Activated CD8-positive, alpha-beta memory T cell treated with anti-CD3 and anti-CD28 coated beads, Interleukin-2, amount 10 ng/mL, durations not matched to agents 7 days and 5 days (primary cell): ENCODE measurements around the gene MNT. TPM values are rescaled to one million over a fixed set of nuclear protein-coding genes. Genes with fewer than 3 reads are reported as not detected.

Source experiments
- ATAC-seq: fragments of 150-1000 bp; cut with Tn5 transposase; one replicate; pipeline ENCODE4 v1.10.0; 2021; ENCODE audit warnings: moderate library complexity
- CTCF ChIA-PET: fragments of 350-600 bp; sonication (Branson Sonifier 250); formaldehyde crosslinking; loops from one replicate; lab custom pipeline; 2021; ENCODE audit warnings: antibody characterized with exemption; lab: Charles Lee
- DNase-seq: peaks from one replicate; pipeline ENCODE4 v3.0.0-alpha.2; 2020
- H3K27ac Mint-ChIP-seq: one replicate; pipeline ENCODE4 v1.8.0; 2021; ENCODE audit warnings: mild to moderate bottlenecking, mixed read lengths
- H3K27me3 Mint-ChIP-seq: one replicate; pipeline ENCODE4 v1.8.0; 2021; ENCODE audit warnings: mixed read lengths
- H3K36me3 Mint-ChIP-seq: one replicate; pipeline ENCODE4 v1.8.0; 2021; ENCODE audit warnings: mild to moderate bottlenecking, mixed read lengths
- H3K4me1 Mint-ChIP-seq: one replicate; pipeline ENCODE4 v1.8.0; 2021; ENCODE audit warnings: mixed read lengths
- H3K4me3 Mint-ChIP-seq: one replicate; pipeline ENCODE4 v1.8.0; 2021; ENCODE audit warnings: mild to moderate bottlenecking, moderate library complexity, mixed read lengths
- H3K9me3 Mint-ChIP-seq: one replicate; pipeline ENCODE4 v1.8.0; 2022; ENCODE audit warnings: low read depth, mixed read lengths
- total RNA-seq, 2 experiments: library from RNA; stranded (reverse); gene quantifications; one replicate each; pipeline ENCODE4 v1.2.3, GENCODE V29; 2021

Gene MNT
- total RNA-seq, 2 experiments from 2014 or later: 26.0 to 31.9 TPM

DNA sequence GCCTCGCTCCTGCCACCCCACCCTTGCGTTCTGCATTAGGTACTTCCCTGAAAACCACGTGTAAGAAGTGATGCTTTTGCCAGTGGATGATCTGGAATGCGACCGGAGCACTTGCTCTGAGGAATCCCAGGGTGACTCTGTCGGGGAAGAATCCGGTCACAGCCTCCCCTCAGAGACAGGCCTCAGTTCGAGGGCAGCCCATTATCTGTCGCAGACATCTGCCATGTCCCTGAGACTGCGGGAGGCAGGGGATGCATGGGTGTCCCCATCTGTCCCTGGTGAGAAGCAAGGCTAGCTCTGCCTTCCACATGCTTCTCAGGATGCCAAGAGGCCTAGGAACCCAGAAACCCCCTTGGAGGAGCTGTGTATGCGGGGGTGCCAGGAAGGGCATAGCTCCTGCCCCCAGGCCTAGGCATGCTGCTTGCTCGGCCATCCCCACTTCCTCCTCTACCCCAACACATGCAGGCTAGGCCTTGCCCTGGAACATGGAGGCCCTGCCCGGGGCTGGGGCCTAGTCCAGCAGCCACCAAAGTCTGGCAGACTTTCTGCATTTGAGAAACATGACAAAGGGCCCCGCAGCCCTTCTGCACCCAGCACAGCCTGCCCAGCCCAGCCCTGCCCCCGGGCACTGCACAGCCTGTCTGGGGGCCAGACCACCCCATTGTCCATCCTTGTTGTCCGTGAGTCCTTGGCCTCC is 20.5 kb downstream of the MNT start:
- H3K27me3 Mint-ChIP-seq: no peaks in the 10 kb centered on the region
- CTCF ChIA-PET: interaction anchor here (1.0 to 9.5 kb wide), 4 partner anchors 22 to 37 kb away, joined by 3 to 323 read pairs (median 71); partner anchors contain the start of gene MNT
- no peaks in the 10 kb centered on the region for H3K9me3 Mint-ChIP-seq
- no peak overlapping the region for H3K4me3 Mint-ChIP-seq
- no peak for ATAC-seq
- no peak for DNase-seq
- no peaks in the 10 kb centered on the region for H3K36me3 Mint-ChIP-seq
- no peak overlapping the region for H3K27ac Mint-ChIP-seq
- peaks cover 4% of the 10 kb centered on the region for H3K4me1 Mint-ChIP-seq

DNA sequence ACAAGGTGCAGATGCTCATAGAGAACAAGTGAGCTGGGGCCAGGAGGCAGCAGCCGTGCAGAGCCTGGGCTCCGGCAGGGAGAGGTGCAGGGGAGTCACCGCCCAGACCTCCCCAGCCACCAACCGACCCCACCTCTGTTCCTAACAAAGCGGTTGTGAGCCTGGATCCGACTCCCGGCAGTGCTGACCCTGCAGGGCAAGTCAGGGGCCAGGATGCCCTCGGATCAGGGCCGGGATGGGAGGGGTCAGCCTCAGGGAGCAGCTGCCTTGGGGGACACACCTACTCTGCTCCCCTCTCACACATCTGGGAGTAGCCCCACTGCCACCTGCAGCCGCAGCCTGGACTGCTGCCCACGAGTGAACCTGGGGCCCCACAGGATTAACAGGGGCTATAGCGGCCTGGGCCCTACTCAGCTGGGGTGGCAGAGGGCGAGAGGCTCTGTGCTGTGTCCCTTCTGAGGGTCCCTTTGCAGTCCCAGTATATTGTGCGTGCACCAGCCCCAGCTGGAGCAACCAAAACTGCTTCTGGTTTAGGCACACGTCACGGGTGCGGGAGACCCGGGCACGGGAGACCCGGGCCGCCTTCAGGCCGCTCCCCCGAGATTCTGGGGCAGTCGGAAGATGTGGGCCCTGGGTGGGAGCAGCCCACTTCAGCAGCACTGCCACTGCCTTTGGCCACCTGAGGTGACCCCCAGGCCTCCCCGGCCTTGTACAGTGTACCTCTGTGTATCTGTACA is 21.2 kb downstream of the MNT start:
- H3K4me3 Mint-ChIP-seq: no peak overlapping the region
- DNase-seq (no peak), ATAC-seq (no peak)
- CTCF ChIA-PET: interaction anchor here (4.3 to 9.5 kb wide), 3 partner anchors 23 to 38 kb away, joined by 48 to 323 read pairs (median 94); partner anchors contain the start of gene MNT
- no peak overlapping the region for H3K27ac Mint-ChIP-seq
- H3K9me3 Mint-ChIP-seq: no peaks in the 10 kb centered on the region
- no peaks in the 10 kb centered on the region for H3K36me3 Mint-ChIP-seq
- no peaks in the 10 kb centered on the region for H3K27me3 Mint-ChIP-seq
- peaks cover 4% of the 10 kb centered on the region for H3K4me1 Mint-ChIP-seq

DNA sequence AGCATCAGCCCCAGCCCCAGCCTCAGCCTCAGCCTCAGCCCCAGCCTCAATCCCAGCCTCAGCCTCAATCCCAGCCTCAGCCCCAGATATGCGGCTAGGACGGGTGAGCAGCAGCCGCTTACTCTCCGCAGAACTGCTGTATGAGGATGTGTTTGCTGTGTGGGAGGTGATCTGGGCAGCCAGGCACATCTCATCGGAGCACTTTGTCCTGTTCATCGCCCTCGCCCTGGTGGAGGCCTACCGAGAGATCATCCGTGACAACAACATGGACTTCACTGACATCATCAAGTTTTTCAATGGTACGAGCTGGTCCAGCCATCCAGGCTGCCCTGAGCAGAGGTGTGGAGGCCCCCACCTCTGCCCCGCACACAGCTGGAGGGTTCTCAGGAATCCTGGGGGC is 22.0 kb downstream of the MNT start:
- no peak overlapping the region for H3K27ac Mint-ChIP-seq
- peaks cover 4% of the 10 kb centered on the region for H3K4me1 Mint-ChIP-seq
- CTCF ChIA-PET: interaction anchor here (9.5 kb wide), 1 partner anchor 38 kb away, joined by 323 read pairs; no protein-coding TSS in a partner anchor
- ATAC-seq (no peak), DNase-seq (no peak)
- no peaks in the 10 kb centered on the region for H3K9me3 Mint-ChIP-seq
- H3K4me3 Mint-ChIP-seq: no peak overlapping the region
- H3K36me3 Mint-ChIP-seq: no peaks in the 10 kb centered on the region
- no peaks in the 10 kb centered on the region for H3K27me3 Mint-ChIP-seq

DNA sequence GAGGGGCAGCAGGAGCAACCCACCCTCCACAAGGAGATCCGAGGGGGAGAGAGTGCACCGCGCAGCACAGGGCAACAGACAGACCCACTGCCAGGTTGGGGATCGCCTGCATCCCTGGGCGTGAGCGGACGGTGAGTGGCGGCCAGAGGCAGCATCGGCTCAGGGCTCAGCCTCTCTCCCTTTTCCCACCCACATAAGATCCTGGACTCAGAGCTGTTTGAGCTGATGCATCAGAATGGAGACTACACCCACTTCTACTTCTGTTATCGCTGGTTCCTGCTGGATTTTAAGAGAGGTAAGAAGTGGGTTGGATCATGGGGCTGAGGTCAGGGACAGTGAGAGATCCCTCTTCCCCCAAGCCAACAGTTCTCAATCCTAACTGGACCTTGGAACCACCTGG is 23.2 kb downstream of the MNT start:
- Mint-ChIP-seq H3K4me1 (peaks cover under 1% of the 10 kb centered on the region), H3K36me3 (no peaks in the 10 kb centered on the region), H3K27me3 (no peaks in the 10 kb centered on the region), H3K27ac (no peak overlapping the region), H3K9me3 (no peaks in the 10 kb centered on the region), H3K4me3 (no peak overlapping the region)
- DNase-seq (no peak), ATAC-seq (no peak)
- CTCF ChIA-PET: interaction anchor here (9.5 kb wide), 1 partner anchor 40 kb away, joined by 323 read pairs; no protein-coding TSS in a partner anchor

DNA sequence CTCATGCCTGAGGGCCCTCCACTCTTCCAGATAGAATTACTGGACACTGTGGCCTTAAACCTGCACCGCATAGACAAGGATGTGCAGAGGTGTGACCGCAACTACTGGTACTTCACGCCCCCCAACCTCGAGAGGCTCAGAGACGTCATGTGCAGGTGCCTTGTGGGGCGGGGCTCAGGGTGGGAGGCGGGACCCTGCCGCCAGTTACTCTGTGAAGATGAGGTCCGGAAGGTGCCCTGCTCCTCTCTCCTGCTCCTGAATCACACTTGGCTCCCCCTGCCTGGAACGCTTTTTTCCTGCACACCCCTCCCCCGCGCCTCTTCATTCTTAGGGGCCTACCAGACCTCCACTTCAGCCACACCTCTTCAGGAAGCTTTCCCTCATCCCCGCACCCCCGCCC is 24.8 kb downstream of the MNT start:
- Mint-ChIP-seq H3K27me3 (no peaks in the 10 kb centered on the region), H3K36me3 (no peaks in the 10 kb centered on the region), H3K4me3 (no peak overlapping the region), H3K27ac (no peak overlapping the region), H3K9me3 (no peaks in the 10 kb centered on the region), H3K4me1 (no peaks in the 10 kb centered on the region)
- no peak for ATAC-seq
- no peak for DNase-seq
- CTCF ChIA-PET: no interaction called here

DNA sequence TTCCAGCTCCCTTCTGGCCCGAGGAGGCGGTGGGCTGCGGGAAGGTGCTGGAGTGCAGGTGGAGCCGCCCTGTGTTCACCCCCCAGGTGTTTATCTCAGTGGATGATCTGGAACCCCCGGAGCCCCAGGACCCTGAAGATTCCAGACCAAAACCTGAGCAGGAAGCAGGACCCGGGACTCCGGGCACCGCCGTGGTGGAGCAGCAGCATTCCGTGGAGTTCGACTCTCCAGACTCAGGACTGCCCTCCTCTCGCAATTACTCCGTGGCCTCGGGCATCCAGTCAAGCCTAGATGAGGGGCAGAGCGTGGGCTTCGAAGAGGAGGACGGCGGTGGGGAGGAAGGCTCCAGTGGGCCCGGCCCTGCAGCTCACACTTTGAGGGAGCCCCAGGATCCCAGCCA is 25.5 kb downstream of the MNT start:
- CTCF ChIA-PET: interaction anchor here (1.3 kb wide), 1 partner anchor 41 kb away, joined by 3 read pairs; no protein-coding TSS in a partner anchor
- DNase-seq (no peak), ATAC-seq (no peak)
- no peaks in the 10 kb centered on the region for H3K36me3 Mint-ChIP-seq
- no peak overlapping the region for H3K4me3 Mint-ChIP-seq
- no peak overlapping the region for H3K27ac Mint-ChIP-seq
- H3K27me3 Mint-ChIP-seq: no peaks in the 10 kb centered on the region
- no peaks in the 10 kb centered on the region for H3K9me3 Mint-ChIP-seq
- no peaks in the 10 kb centered on the region for H3K4me1 Mint-ChIP-seq

DNA sequence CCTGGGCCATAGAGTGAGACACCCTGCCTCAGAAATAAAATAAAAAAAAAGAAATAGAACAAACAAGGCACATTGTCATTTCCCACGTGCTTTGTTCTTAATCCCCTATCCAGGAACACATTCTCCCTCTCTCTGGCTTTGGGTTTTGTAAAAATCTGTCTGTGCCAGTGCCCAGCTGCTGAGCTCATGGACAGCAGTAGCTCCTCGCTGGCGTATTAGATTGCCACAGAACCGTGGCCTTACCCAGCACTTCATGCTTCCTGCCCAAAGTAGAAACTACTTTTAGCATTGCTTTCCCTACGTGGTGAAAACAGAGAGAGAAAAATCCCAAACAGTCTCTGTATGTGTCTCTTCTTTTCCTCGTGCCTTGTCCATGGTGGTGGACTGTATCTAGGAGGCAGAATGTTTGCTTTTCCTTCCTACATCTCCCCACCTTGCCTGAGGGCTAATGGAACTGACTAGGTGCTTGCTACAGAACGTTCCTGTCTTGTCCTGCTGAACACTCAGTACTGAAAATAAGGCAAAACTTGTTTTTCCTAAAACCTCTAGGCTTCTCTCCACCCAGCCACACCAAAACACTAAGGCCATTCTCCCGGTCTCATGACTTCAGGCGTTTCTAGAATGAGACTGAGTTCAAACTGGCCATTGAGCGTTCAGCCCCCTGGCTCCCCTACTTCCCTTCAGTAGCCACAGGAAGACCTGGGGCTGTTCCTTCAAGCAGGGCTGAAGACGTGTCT is 26.1 kb downstream of the MNT start:
- ATAC-seq: no peak
- H3K36me3 Mint-ChIP-seq: no peaks in the 10 kb centered on the region
- DNase-seq: no peak
- H3K27me3 Mint-ChIP-seq: no peaks in the 10 kb centered on the region
- no peak overlapping the region for H3K27ac Mint-ChIP-seq
- CTCF ChIA-PET: interaction anchor here (1.3 to 2.1 kb wide), 2 partner anchors 8 to 42 kb away, joined by 3 to 6 read pairs; no protein-coding TSS in a partner anchor
- no peaks in the 10 kb centered on the region for H3K4me1 Mint-ChIP-seq
- H3K4me3 Mint-ChIP-seq: no peak overlapping the region
- no peaks in the 10 kb centered on the region for H3K9me3 Mint-ChIP-seq

DNA sequence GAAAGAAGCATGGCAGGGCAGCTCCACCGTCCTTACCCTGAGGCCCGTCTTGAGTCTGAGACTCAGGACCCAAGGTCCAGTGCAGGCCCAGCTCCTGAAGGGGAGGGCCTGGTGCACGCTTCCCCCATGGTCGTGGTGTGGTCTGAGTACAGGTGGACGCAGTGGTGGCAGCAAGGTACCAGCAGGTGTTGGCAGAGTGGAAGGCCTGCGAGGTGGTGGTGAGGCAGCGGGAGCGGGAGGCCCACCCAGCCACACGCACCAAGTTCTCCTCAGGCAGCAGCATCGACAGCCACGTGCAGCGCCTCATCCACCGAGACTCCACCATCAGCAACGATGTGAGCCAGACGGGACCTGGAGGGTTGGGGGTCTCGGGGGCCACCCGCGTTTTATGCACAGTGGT is 27.7 kb downstream of the MNT start:
- no peaks in the 10 kb centered on the region for H3K36me3 Mint-ChIP-seq

DNA sequence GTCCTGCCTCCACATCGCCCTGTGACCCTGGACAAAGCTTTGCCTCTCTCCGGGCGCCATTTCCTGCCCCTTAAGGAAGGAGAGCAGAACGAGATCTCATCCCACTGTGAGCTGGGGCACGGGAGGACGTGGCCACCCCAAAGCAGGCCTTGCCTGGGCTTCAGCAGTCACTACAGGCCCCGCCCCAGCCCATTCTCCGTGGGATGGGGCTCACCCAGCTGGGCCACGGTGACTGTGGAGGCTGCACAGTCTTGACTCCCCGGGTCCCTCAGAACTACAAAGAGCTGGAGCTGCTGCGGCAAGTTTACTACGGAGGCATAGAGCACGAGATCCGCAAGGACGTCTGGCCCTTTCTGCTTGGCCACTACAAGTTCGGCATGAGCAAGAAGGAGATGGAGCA is 28.2 kb downstream of the MNT start:
- H3K9me3 Mint-ChIP-seq: no peaks in the 10 kb centered on the region
- no peak for ATAC-seq
- H3K27ac Mint-ChIP-seq: no peak overlapping the region
- CTCF ChIA-PET: interaction anchor here (1.0 to 2.1 kb wide), 2 partner anchors 10 to 43 kb away, joined by 4 to 6 read pairs; no protein-coding TSS in a partner anchor
- no peaks in the 10 kb centered on the region for H3K27me3 Mint-ChIP-seq
- H3K4me3 Mint-ChIP-seq: no peak overlapping the region
- no peaks in the 10 kb centered on the region for H3K4me1 Mint-ChIP-seq
- no peak for DNase-seq
- H3K36me3 Mint-ChIP-seq: no peaks in the 10 kb centered on the region

More for the DNA sequence above, 27.7 kb downstream of the MNT start:
- CTCF ChIA-PET: interaction anchor here (1.0 to 2.1 kb wide), 2 partner anchors 9 to 43 kb away, joined by 4 to 6 read pairs; no protein-coding TSS in a partner anchor
- Mint-ChIP-seq H3K4me3 (no peak overlapping the region), H3K9me3 (no peaks in the 10 kb centered on the region), H3K27me3 (no peaks in the 10 kb centered on the region), H3K27ac (no peak overlapping the region), H3K4me1 (no peaks in the 10 kb centered on the region)
- ATAC-seq: no peak
- DNase-seq: no peak

DNA sequence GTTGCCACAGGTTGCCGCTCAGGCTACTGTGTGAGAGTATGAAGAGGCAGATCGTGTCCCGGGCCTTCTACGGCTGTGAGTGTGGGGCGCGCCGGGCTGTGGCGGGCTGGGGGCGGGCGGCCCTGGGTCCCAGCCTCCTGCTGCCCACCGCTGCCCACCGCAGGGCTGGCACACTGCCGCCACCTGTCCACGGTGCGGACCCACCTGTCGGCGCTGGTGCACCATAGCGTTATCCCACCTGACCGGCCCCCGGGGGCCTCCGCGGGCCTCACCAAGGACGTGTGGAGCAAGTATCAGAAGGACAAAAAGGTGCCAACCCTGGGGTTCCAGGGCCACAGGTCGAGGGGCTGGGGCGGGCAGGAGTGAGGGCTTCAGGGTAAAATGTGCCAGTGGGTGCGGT is 28.7 kb downstream of the MNT start:
- Mint-ChIP-seq H3K27me3 (no peaks in the 10 kb centered on the region), H3K27ac (no peak overlapping the region), H3K4me1 (no peaks in the 10 kb centered on the region), H3K4me3 (no peak overlapping the region), H3K36me3 (no peaks in the 10 kb centered on the region), H3K9me3 (no peaks in the 10 kb centered on the region)
- CTCF ChIA-PET: no interaction called here
- DNase-seq: no peak
- ATAC-seq: no peak

DNA sequence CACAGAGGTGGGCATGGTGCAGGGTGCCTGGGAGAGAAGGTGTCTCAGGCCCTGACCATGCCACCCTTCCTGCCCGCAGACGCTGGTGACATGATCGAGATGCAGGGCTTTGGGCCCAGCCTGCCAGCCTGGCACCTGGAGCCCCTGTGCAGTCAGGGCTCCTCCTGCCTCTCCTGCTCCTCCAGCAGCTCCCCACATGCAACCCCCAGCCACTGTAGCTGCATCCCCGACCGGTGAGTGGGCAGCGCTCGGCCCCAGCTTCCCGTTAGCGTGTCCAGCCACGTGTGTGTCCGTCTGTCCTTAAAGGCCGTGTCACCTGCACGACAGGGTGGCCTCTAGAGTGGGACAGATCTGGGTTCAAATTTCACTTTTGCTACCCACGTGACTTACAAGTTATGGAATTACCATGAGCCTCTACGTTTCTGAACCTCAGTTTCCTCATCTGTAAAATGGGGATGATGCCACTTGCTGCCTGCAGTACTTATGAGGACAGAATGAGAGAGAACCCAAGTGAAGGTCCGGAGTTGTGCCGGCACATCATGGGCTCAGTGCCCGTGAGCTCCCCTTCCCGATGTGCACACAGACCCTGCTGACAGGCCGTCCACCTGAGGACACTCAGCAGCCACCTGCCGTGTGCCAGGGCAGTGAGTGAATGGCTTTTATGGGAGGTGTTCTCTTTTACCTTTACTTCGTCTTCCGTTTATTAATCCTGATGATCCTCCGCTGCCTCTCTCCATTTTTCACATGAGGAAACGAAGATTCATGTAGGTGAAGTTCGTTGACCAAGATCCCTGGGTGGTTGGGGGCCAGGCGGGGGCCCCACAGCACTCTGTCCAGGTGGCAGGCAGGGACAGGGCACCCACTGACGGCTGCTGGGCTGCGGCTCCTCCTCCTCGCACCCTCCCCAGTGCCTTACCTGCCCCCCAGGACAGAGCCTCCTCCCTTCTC is 29.4 kb downstream of the MNT start:
- Mint-ChIP-seq H3K27ac (no peak overlapping the region), H3K27me3 (no peaks in the 10 kb centered on the region), H3K4me3 (no peak overlapping the region), H3K4me1 (no peaks in the 10 kb centered on the region), H3K36me3 (no peaks in the 10 kb centered on the region), H3K9me3 (no peaks in the 10 kb centered on the region)
- DNase-seq: no peak
- ATAC-seq: no peak
- CTCF ChIA-PET: interaction anchor here (0.6 to 2.9 kb wide), 4 partner anchors 11 to 641 kb away, joined by 3 to 15 read pairs (median 4); no protein-coding TSS in a partner anchor

DNA sequence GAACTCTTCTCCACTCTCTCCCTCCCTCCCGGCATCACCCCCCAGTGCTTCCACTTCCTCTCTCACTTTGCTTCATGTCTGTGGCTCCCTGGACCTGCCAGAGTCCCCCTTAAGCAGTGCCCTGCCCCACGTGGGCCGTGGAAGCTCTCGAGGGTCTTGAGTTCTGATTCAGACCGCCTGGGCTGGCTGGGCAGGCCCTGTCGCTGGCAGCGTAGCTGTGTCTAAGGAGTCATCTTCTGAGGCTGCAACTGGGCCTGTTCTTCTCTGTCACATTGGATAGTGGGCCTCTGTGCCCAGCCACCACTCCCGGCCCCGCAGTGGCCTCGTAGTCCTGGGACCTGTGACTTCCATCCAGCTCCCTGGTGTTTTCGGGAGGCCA is 30.7 kb downstream of the MNT start:
- H3K4me3 Mint-ChIP-seq: no peak overlapping the region
- no peaks in the 10 kb centered on the region for H3K27me3 Mint-ChIP-seq
- DNase-seq: no peak
- no peaks in the 10 kb centered on the region for H3K4me1 Mint-ChIP-seq
- no peak overlapping the region for H3K27ac Mint-ChIP-seq
- CTCF ChIA-PET: interaction anchor here (1.1 to 2.9 kb wide), 3 partner anchors 13 to 46 kb away, joined by 5 to 15 read pairs (median 7); no protein-coding TSS in a partner anchor
- H3K36me3 Mint-ChIP-seq: no peaks in the 10 kb centered on the region
- no peaks in the 10 kb centered on the region for H3K9me3 Mint-ChIP-seq
- ATAC-seq: no peak
